Measurements from ENCODE around the gene UBAP2L.
"Not testable (repeated sequence)": the region's sequence is repeated elsewhere in the genome, so short reads cannot be mapped to it uniquely, and the experiment has no call there.

The UBAP2L gene

GRCh38 chr1:154186177-154186576 is 34.6 kb upstream of the UBAP2L start:
- H3K27me3 Mint-ChIP-seq: peaks cover 12% of the 10 kb centered on the region
- peak; percentile 33 to 41 for DNase-seq (ENCODE audit: low spot score in 2 of 2)
- H3K4me1 Mint-ChIP-seq: peaks cover 21% of the 10 kb centered on the region
- no peak overlapping the region for H3K4me3 Mint-ChIP-seq
- H3K9me3 Mint-ChIP-seq: no peaks in the 10 kb centered on the region
- no peak overlapping the region for H3K27ac Mint-ChIP-seq (ENCODE audit: low read depth)
- H3K36me3 Mint-ChIP-seq (ENCODE audit: insufficient read depth): peaks cover 22% of the 10 kb centered on the region
- ATAC-seq (replicated peaks; ENCODE audit: extremely low read depth, poor library complexity, severe bottlenecking): no peak

DNA sequence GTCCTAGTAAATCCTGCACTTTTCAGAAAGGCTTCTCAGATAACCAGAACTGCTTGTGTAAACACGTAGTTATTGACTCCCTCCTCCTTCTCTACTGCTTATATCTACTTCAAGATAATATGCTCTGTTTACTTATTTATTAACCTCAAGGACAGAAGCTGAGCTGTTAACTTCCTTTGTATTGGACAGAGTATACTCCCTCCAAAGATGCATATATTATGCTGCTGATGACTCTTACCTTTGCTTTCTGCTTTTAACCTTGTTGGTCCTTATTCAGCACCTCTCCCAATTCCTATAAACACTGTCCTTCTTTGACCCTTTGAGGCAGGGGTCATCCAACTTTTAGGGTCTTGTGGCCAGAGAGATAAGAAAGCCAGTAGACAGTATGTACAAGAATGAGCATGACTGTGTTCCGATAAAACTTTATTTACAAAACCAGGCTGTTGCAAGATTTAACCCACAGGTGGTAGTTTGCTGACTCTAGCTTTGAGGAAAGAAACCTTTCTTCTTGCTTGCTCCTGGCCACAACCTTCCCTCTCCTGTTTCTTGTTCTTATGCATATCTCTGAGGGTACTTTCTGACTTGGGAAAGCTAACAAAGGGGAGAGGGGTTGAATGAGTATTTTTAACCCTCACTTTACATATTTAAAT is 33.8 kb upstream of the UBAP2L start:
- Mint-ChIP-seq H3K27me3 (peaks cover 20% of the 10 kb centered on the region), H3K9me3 (no peaks in the 10 kb centered on the region), H3K27ac (ENCODE audit: low read depth) (no peak overlapping the region), H3K4me1 (peaks cover 13% of the 10 kb centered on the region), H3K36me3 (ENCODE audit: insufficient read depth) (peaks cover 15% of the 10 kb centered on the region), H3K4me3 (no peak overlapping the region)
- DNase-seq (ENCODE audit: low spot score in 2 of 2): no peak
- no peak for ATAC-seq (replicated peaks; ENCODE audit: extremely low read depth, poor library complexity, severe bottlenecking)

- Mint-ChIP-seq H3K9me3 (no peaks in the 10 kb centered on the region), H3K4me3 (no peak overlapping the region), H3K36me3 (ENCODE audit: insufficient read depth) (no peaks in the 10 kb centered on the region), H3K27ac (ENCODE audit: low read depth) (no peak overlapping the region), H3K27me3 (peaks cover 55% of the 10 kb centered on the region), H3K4me1 (no peaks in the 10 kb centered on the region)
- ATAC-seq (replicated peaks; ENCODE audit: extremely low read depth, poor library complexity, severe bottlenecking) (no peak), DNase-seq (ENCODE audit: low spot score in 2 of 2) (no peak)
These were observed 30.2 kb upstream of the UBAP2L start for GRCh38 chr1:154190550-154190949.

GRCh38 chr1:154191990-154192461 is 28.7 kb upstream of the UBAP2L start, which contains the start of gene TPM3:
Gene TPM3, minus strand, starts transcription at chr1:154192100. Its CDS starts 82 bp downstream, at chr1:154192018.
- no peaks in the 10 kb centered on the region for H3K36me3 Mint-ChIP-seq (ENCODE audit: insufficient read depth)
- H3K4me1 Mint-ChIP-seq: no peaks in the 10 kb centered on the region
- H3K27me3 Mint-ChIP-seq: peaks cover 56% of the 10 kb centered on the region
- H3K27ac Mint-ChIP-seq (ENCODE audit: low read depth): no peak within 1 kb of the TSS
- DNase-seq (ENCODE audit: low spot score in 2 of 2) (no peak), ATAC-seq (replicated peaks; ENCODE audit: extremely low read depth, poor library complexity, severe bottlenecking) (no peak)
- no peaks in the 10 kb centered on the region for H3K9me3 Mint-ChIP-seq
- H3K4me3 Mint-ChIP-seq: no peak within 1 kb of the TSS

GRCh38 chr1:154192476-154192875 is 28.3 kb upstream of the UBAP2L start:
- no peaks in the 10 kb centered on the region for H3K4me1 Mint-ChIP-seq
- no peak overlapping the region for H3K4me3 Mint-ChIP-seq
- H3K36me3 Mint-ChIP-seq (ENCODE audit: insufficient read depth): no peaks in the 10 kb centered on the region
- ATAC-seq (replicated peaks; ENCODE audit: extremely low read depth, poor library complexity, severe bottlenecking): no peak
- no peaks in the 10 kb centered on the region for H3K9me3 Mint-ChIP-seq
- no peak overlapping the region for H3K27ac Mint-ChIP-seq (ENCODE audit: low read depth)
- DNase-seq (ENCODE audit: low spot score in 2 of 2): no peak
- H3K27me3 Mint-ChIP-seq: peaks cover 52% of the 10 kb centered on the region

- Mint-ChIP-seq H3K36me3 (ENCODE audit: insufficient read depth) (no peaks in the 10 kb centered on the region), H3K9me3 (no peaks in the 10 kb centered on the region), H3K27me3 (peaks cover 44% of the 10 kb centered on the region), H3K27ac (ENCODE audit: low read depth) (no peak overlapping the region), H3K4me3 (no peak overlapping the region), H3K4me1 (no peaks in the 10 kb centered on the region)
- DNase-seq (ENCODE audit: low spot score in 2 of 2) (no peak), ATAC-seq (replicated peaks; ENCODE audit: extremely low read depth, poor library complexity, severe bottlenecking) (no peak)
These were observed 26.9 kb upstream of the UBAP2L start for GRCh38 chr1:154193821-154194220.

DNA sequence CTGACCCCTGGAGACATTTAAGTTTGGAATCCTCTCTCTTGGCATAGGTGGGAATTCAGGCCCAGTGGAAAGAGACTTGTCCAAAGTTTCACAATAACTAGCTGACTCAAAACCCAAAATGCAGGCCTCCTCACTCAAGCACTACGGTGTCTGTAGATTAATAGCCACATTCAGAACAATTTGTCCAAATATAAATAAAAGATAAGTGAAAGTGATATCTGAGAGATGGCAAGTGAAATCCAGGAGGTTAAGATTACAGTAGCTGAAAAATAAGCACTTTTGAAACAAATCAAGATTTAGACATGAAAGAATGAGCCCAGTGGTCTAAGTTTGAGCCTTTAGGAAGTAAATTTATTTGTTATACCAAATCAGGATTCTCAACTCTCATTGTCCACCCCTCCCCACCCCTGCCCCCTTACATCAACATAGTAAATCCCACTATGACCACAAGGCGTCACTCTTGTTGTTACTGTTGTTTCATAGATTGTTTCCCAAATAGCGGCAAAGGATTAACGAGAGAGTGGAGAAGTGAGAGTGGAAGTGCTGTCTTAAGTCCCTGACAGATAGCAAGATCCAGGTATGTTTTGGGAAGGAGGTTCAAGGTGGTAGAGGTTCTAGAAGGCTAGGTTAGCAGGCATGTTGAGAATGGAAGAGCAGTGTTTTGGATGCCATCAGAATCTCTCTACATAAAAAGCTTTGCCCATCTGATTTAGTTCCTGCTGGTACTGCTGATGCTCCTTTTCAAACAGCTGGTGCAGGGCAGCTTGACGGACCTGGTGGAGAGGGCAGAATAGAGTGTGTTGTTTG is 21.8 kb upstream of the UBAP2L start:
- H3K4me3 Mint-ChIP-seq: no peak overlapping the region
- DNase-seq (ENCODE audit: low spot score in 2 of 2): peak in 1 of 2 donors; percentile 19
- H3K9me3 Mint-ChIP-seq: no peaks in the 10 kb centered on the region
- peaks cover 16% of the 10 kb centered on the region for H3K27me3 Mint-ChIP-seq
- no peak overlapping the region for H3K27ac Mint-ChIP-seq (ENCODE audit: low read depth)
- ATAC-seq (replicated peaks; ENCODE audit: extremely low read depth, poor library complexity, severe bottlenecking): peak; percentile 54
- no peaks in the 10 kb centered on the region for H3K4me1 Mint-ChIP-seq
- H3K36me3 Mint-ChIP-seq (ENCODE audit: insufficient read depth): no peaks in the 10 kb centered on the region

- ATAC-seq (replicated peaks; ENCODE audit: extremely low read depth, poor library complexity, severe bottlenecking): no peak
- DNase-seq (ENCODE audit: low spot score in 2 of 2): no peak
- Mint-ChIP-seq H3K27me3 (peaks cover 11% of the 10 kb centered on the region), H3K27ac (ENCODE audit: low read depth) (no peak overlapping the region), H3K4me3 (no peak overlapping the region), H3K4me1 (no peaks in the 10 kb centered on the region), H3K9me3 (no peaks in the 10 kb centered on the region), H3K36me3 (ENCODE audit: insufficient read depth) (no peaks in the 10 kb centered on the region)
These were observed 21.2 kb upstream of the UBAP2L start for GRCh38 chr1:154199563-154199879.

DNA sequence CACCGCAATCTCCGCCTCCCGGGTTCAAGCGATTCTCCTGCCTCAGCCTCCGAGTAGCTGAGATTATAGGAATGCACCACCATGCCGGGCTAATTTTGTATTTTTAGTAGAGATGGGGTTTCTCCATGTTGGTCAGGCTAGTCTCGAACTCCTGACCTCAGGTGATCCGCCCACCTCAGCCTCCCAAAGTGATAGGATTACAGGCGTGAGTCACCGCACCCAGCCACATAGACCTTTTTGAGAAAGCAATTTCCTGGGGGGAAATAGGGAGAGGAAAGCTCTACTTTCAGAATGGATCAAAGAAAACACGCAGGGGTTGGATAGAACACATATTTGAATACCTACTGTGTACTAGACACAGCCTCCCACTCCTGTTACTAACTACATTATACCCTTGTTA is 15.0 kb upstream of the UBAP2L start:
- H3K36me3 Mint-ChIP-seq (ENCODE audit: insufficient read depth): peaks cover 41% of the 10 kb centered on the region
- not testable (repeated sequence) for H3K4me3 Mint-ChIP-seq; H3K4me1 Mint-ChIP-seq; H3K27me3 Mint-ChIP-seq; H3K9me3 Mint-ChIP-seq; ATAC-seq (replicated peaks; ENCODE audit: extremely low read depth, poor library complexity, severe bottlenecking); H3K27ac Mint-ChIP-seq (ENCODE audit: low read depth); DNase-seq (ENCODE audit: low spot score in 2 of 2)

DNA sequence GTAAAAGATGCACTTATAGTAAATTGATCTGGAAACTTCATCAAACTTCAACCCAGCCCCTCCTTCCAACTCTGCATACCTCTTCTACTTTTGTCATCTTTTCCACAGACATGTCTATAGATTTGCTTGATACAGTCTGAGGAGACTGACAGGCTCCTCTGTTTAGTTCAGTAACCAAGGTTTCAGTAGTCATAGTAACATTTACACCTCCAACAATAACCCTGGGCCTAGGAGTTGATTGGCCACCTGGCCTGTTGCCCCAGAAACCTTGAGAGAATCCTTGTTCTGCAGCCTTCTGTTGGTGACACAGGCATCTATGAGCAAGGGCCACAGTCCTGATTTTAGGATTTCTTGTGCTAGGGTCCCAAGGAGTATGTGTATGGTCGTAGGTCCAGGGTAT is 14.6 kb upstream of the UBAP2L start, which contains the start of gene CFAP141:
Gene CFAP141 (minus strand): TSS at position 138 of the 400 bp plus-strand sequence. CDS start 26 bp downstream, at position 112.
- Mint-ChIP-seq H3K27ac (ENCODE audit: low read depth) (no peak within 1 kb of the TSS), H3K27me3 (no peaks in the 10 kb centered on the region), H3K36me3 (ENCODE audit: insufficient read depth) (peaks cover 41% of the 10 kb centered on the region), H3K4me3 (no peak within 1 kb of the TSS), H3K4me1 (no peaks in the 10 kb centered on the region), H3K9me3 (no peaks in the 10 kb centered on the region)
- DNase-seq (ENCODE audit: low spot score in 2 of 2) (no peak), ATAC-seq (replicated peaks; ENCODE audit: extremely low read depth, poor library complexity, severe bottlenecking) (no peak)

DNA sequence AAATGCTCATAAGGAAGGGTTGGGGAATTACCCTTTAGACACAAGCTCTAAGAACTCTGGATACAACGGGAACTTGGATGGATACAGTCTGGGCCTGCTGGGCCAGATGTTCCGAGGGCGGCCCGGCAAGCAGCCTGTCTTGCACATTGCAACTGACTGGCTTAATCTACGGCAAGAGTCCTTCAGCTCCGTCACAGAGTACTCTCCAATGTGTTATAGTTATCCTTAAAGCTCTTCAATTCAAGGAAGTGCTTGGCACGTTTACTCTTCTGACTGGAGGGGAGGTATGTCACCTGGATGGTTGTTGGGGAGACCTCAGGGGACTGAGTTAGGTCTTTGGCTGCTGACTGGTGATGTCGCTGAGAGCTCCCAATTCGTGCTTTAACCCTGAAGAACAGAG is 13.5 kb upstream of the UBAP2L start:
- no peaks in the 10 kb centered on the region for H3K4me1 Mint-ChIP-seq
- H3K27ac Mint-ChIP-seq (ENCODE audit: low read depth): no peak overlapping the region
- no peak for ATAC-seq (replicated peaks; ENCODE audit: extremely low read depth, poor library complexity, severe bottlenecking)
- no peaks in the 10 kb centered on the region for H3K27me3 Mint-ChIP-seq
- no peak overlapping the region for H3K4me3 Mint-ChIP-seq
- no peak for DNase-seq (ENCODE audit: low spot score in 2 of 2)
- H3K36me3 Mint-ChIP-seq (ENCODE audit: insufficient read depth): peaks cover 51% of the 10 kb centered on the region
- no peaks in the 10 kb centered on the region for H3K9me3 Mint-ChIP-seq

GRCh38 chr1:154208677-154209388 is 11.9 kb upstream of the UBAP2L start:
- DNase-seq (ENCODE audit: low spot score in 2 of 2): no peak
- Mint-ChIP-seq H3K4me3 (no peak overlapping the region), H3K4me1 (no peaks in the 10 kb centered on the region), H3K9me3 (no peaks in the 10 kb centered on the region), H3K27ac (ENCODE audit: low read depth) (no peak overlapping the region), H3K27me3 (no peaks in the 10 kb centered on the region), H3K36me3 (ENCODE audit: insufficient read depth) (peaks cover 66% of the 10 kb centered on the region)
- ATAC-seq (replicated peaks; ENCODE audit: extremely low read depth, poor library complexity, severe bottlenecking): no peak

Data from central memory CD8-positive, alpha-beta T cell (primary cell).